Trophoblast cell (in vitro differentiated cells and primary cell): ENCODE measurements around the gene FRMD5.

Source experiments
- DNase-seq, 2 donors: peaks; one replicate each; pipeline ENCODE4 v3.0.0-alpha.2; 2016
- H2AFZ ChIP-seq: 2 replicates; pipeline ENCODE4 v1.6.1; 2013; ENCODE audit warnings: low read length, moderate library complexity, mild to moderate bottlenecking; ENCODE audit not compliant: insufficient read depth, poor library complexity
- H2AK5ac ChIP-seq: 2 replicates; pipeline ENCODE4 v1.6.1; 2013; ENCODE audit warnings: mild to moderate bottlenecking, low read length
- H2BK120ac ChIP-seq: 2 replicates; pipeline ENCODE4 v1.6.1; 2013; ENCODE audit warnings: low read length, mild to moderate bottlenecking, moderate library complexity; ENCODE audit not compliant: insufficient read depth, poor library complexity
- H2BK12ac ChIP-seq: 2 replicates; pipeline ENCODE4 v1.6.1; 2013; ENCODE audit warnings: mild to moderate bottlenecking, low read length, moderate library complexity
- H2BK5ac ChIP-seq: 2 replicates; pipeline ENCODE4 v1.6.1; 2013; ENCODE audit warnings: low read length, low read depth, moderate library complexity, mild to moderate bottlenecking; ENCODE audit not compliant: poor library complexity
- H3K14ac ChIP-seq: 2 replicates; pipeline ENCODE4 v1.6.1; 2013; ENCODE audit warnings: mild to moderate bottlenecking, low read length
- H3K18ac ChIP-seq: 2 replicates; pipeline ENCODE4 v1.6.1; 2013; ENCODE audit warnings: mild to moderate bottlenecking, low read length
- H3K23ac ChIP-seq: 2 replicates; pipeline ENCODE4 v1.6.1; 2013; ENCODE audit warnings: low read length
- H3K27ac ChIP-seq: 2 replicates; pipeline ENCODE4 v1.5.1; 2013; ENCODE audit warnings: low read depth, mild to moderate bottlenecking, inconsistent platforms, low read length, moderate library complexity
- H3K27me3 ChIP-seq: 2 replicates; pipeline ENCODE4 v1.6.1; 2013; ENCODE audit warnings: inconsistent platforms, mild to moderate bottlenecking, low read length, moderate library complexity; ENCODE audit not compliant: insufficient read depth
- H3K36me3 ChIP-seq, 2 experiments: 1 replicate in 1 of 2; 2 replicates in 1 of 2; pipeline ENCODE4 v1.6.1; 2013; ENCODE audit warnings: low read length in 2 of 2, mild to moderate bottlenecking in 2 of 2, moderate library complexity in 1 of 2; ENCODE audit not compliant: insufficient read depth in 2 of 2, control insufficient read depth in 1 of 2
- H3K4ac ChIP-seq: 2 replicates; pipeline ENCODE4 v1.6.1; 2013; ENCODE audit warnings: low read depth, mild to moderate bottlenecking, low read length, moderate library complexity
- H3K4me1 ChIP-seq, 2 experiments: 1 replicate in 1 of 2; 2 replicates in 1 of 2; pipeline ENCODE4 v1.6.1; 2013; ENCODE audit warnings: low read length in 2 of 2, mild to moderate bottlenecking in 2 of 2, moderate library complexity in 1 of 2; ENCODE audit not compliant: insufficient read depth in 2 of 2, control insufficient read depth in 1 of 2
- H3K4me2 ChIP-seq: 2 replicates; pipeline ENCODE4 v1.6.1; 2013; ENCODE audit warnings: inconsistent platforms, mild to moderate bottlenecking, low read length, moderate library complexity
- H3K4me3 ChIP-seq: 2 replicates; pipeline ENCODE4 v1.5.1; 2013; ENCODE audit warnings: mild to moderate bottlenecking, low read depth, low read length, inconsistent platforms
- H3K79me1 ChIP-seq: one replicate; pipeline ENCODE4 v1.6.1; 2013; ENCODE audit warnings: low read length
- H3K79me2 ChIP-seq: 2 replicates; pipeline ENCODE4 v1.6.1; 2013; ENCODE audit warnings: low read length, mild to moderate bottlenecking; ENCODE audit not compliant: control insufficient read depth, insufficient read depth, poor library complexity
- H3K9ac ChIP-seq: 2 replicates; pipeline ENCODE4 v1.6.1; 2013; ENCODE audit warnings: mild to moderate bottlenecking, low read length
- H3K9me3 ChIP-seq: 2 replicates; pipeline ENCODE4 v1.6.1; 2013; ENCODE audit warnings: low read depth, mild to moderate bottlenecking, control low read depth, inconsistent platforms, low read length; ENCODE audit not compliant: insufficient read depth
- H4K12ac ChIP-seq: 2 replicates; pipeline ENCODE4 v1.6.1; 2013; ENCODE audit warnings: low read depth, mild to moderate bottlenecking, low read length, moderate library complexity
- H4K8ac ChIP-seq: 2 replicates; pipeline ENCODE4 v1.6.1; 2013; ENCODE audit warnings: low read depth, mild to moderate bottlenecking, low read length, moderate library complexity
- H4K91ac ChIP-seq: one replicate; pipeline ENCODE4 v1.6.1; 2013; ENCODE audit warnings: low read depth, mild to moderate bottlenecking, low read length, moderate library complexity
- WGBS: extraction: QIAGEN DNeasy Blood & Tissue Kit; methylation state at CpG from one replicate; pipeline ENCODE4 v1.1.7; 2013; ENCODE audit warnings: missing lambda C conversion rate; ENCODE audit not compliant: insufficient read length, insufficient coverage; ENCODE audit errors: extremely low coverage; 5-methylcytosine and 5-hydroxymethylcytosine counted together

The FRMD5 gene

GRCh38 chr15:44129911-44130310 is 65.2 kb downstream of the FRMD5 start:
- no peak overlapping the region for H3K23ac ChIP-seq
- no peaks in the 10 kb centered on the region for H3K36me3 ChIP-seq
- H3K27me3 ChIP-seq: no peaks in the 10 kb centered on the region
- DNase-seq: no peak
- no peaks in the 10 kb centered on the region for H3K79me1 ChIP-seq
- H3K27ac ChIP-seq: no peak overlapping the region
- H3K4me2 ChIP-seq: no peak overlapping the region
- no peaks in the 10 kb centered on the region for H3K79me2 ChIP-seq
- H3K9ac ChIP-seq: no peak overlapping the region
- H3K9me3 ChIP-seq: no peaks in the 10 kb centered on the region
- no peak overlapping the region for H2BK120ac ChIP-seq
- no peak overlapping the region for H4K12ac ChIP-seq
- H3K14ac ChIP-seq: no peak overlapping the region
- H3K4me3 ChIP-seq: no peak overlapping the region
- H4K8ac ChIP-seq: no peak overlapping the region
- H4K91ac ChIP-seq: no peak overlapping the region
- no peak overlapping the region for H2AFZ ChIP-seq
- no peak overlapping the region for H2BK12ac ChIP-seq
- WGBS: no CpG with 5 or more reads among the region's 5 CpGs
- no peaks in the 10 kb centered on the region for H3K4me1 ChIP-seq
- H3K18ac ChIP-seq: no peak overlapping the region
- no peak overlapping the region for H2BK5ac ChIP-seq
- no peak overlapping the region for H3K4ac ChIP-seq
- H2AK5ac ChIP-seq: no peak overlapping the region

GRCh38 chr15:44128443-44128842 is 66.6 kb downstream of the FRMD5 start:
- Histone ChIP-seq H3K18ac (no peak overlapping the region), H3K27ac (no peak overlapping the region), H4K91ac (no peak overlapping the region), H3K4me2 (no peak overlapping the region), H3K23ac (no peak overlapping the region), H3K4me1 (no peaks in the 10 kb centered on the region), H3K27me3 (no peaks in the 10 kb centered on the region), H3K79me1 (no peaks in the 10 kb centered on the region), H2BK5ac (no peak overlapping the region), H2BK12ac (no peak overlapping the region), H4K12ac (no peak overlapping the region), H2BK120ac (no peak overlapping the region), H3K4me3 (no peak overlapping the region), H4K8ac (no peak overlapping the region), H3K9me3 (no peaks in the 10 kb centered on the region), H3K79me2 (no peaks in the 10 kb centered on the region), H2AFZ (no peak overlapping the region), H3K14ac (no peak overlapping the region), H2AK5ac (no peak overlapping the region), H3K4ac (no peak overlapping the region), H3K9ac (no peak overlapping the region), H3K36me3 (no peaks in the 10 kb centered on the region)
- DNase-seq: no peak

- WGBS: no CpG with 5 or more reads among the region's 2 CpGs
- no peak overlapping the region for H3K14ac ChIP-seq
- no peak overlapping the region for H2AFZ ChIP-seq
- H2BK5ac ChIP-seq: no peak overlapping the region
- no peak overlapping the region for H3K27ac ChIP-seq
- no peak overlapping the region for H3K4ac ChIP-seq
- H3K36me3 ChIP-seq: no peaks in the 10 kb centered on the region
- no peak overlapping the region for H2BK12ac ChIP-seq
- no peaks in the 10 kb centered on the region for H3K4me1 ChIP-seq
- H3K9ac ChIP-seq: no peak overlapping the region
- H4K8ac ChIP-seq: no peak overlapping the region
- H4K91ac ChIP-seq: no peak overlapping the region
- H4K12ac ChIP-seq: no peak overlapping the region
- no peaks in the 10 kb centered on the region for H3K27me3 ChIP-seq
- H3K23ac ChIP-seq: no peak overlapping the region
- H3K9me3 ChIP-seq: no peaks in the 10 kb centered on the region
- no peak overlapping the region for H2AK5ac ChIP-seq
- H3K79me1 ChIP-seq: no peaks in the 10 kb centered on the region
- H3K4me3 ChIP-seq: no peak overlapping the region
- no peak overlapping the region for H2BK120ac ChIP-seq
- no peak overlapping the region for H3K4me2 ChIP-seq
- no peak overlapping the region for H3K18ac ChIP-seq
- no peak for DNase-seq
- no peaks in the 10 kb centered on the region for H3K79me2 ChIP-seq
These were observed 69.2 kb downstream of the FRMD5 start for GRCh38 chr15:44125879-44126278.

GRCh38 chr15:44102675-44103254 is 92.3 kb downstream of the FRMD5 start:
- Histone ChIP-seq H4K91ac (no peak overlapping the region), H3K27me3 (no peaks in the 10 kb centered on the region), H2AFZ (no peak overlapping the region), H3K4me3 (no peak overlapping the region), H3K27ac (peak overlapping the region; percentile 12), H3K23ac (no peak overlapping the region), H4K12ac (no peak overlapping the region), H3K9me3 (no peaks in the 10 kb centered on the region), H3K14ac (no peak overlapping the region), H2BK120ac (peak overlapping the region; percentile 34), H2BK5ac (peak overlapping the region; percentile 44), H3K36me3 (no peaks in the 10 kb centered on the region), H3K18ac (no peak overlapping the region), H3K4me2 (no peak overlapping the region), H2AK5ac (no peak overlapping the region), H3K4ac (no peak overlapping the region), H3K79me2 (no peaks in the 10 kb centered on the region), H2BK12ac (peak overlapping the region; percentile 60), H3K79me1 (no peaks in the 10 kb centered on the region), H4K8ac (no peak overlapping the region), H3K4me1 (peaks cover 2 to 3% of the 10 kb centered on the region in 2 experiments), H3K9ac (no peak overlapping the region)
- no peak for DNase-seq
